M059J (cell line): Measurements from ENCODE around the gene SLMAP. TPM values are rescaled to one million over a fixed set of nuclear protein-coding genes. Genes with fewer than 3 reads are reported as not detected.

ENCODE experiments used
- DNase-seq: peaks from one replicate; pipeline ENCODE4 v3.0.0-alpha.2; 2012; ENCODE audit warnings: low read depth
- total RNA-seq: library from RNA; depleted of rRNA; stranded (reverse); fragments of >200 nt; shearing (Covaris generic); gene quantifications from 2 replicates; pipeline ENCODE4 v1.2.3, GENCODE V29; 2014; rRNA removed

The SLMAP gene, protein sequence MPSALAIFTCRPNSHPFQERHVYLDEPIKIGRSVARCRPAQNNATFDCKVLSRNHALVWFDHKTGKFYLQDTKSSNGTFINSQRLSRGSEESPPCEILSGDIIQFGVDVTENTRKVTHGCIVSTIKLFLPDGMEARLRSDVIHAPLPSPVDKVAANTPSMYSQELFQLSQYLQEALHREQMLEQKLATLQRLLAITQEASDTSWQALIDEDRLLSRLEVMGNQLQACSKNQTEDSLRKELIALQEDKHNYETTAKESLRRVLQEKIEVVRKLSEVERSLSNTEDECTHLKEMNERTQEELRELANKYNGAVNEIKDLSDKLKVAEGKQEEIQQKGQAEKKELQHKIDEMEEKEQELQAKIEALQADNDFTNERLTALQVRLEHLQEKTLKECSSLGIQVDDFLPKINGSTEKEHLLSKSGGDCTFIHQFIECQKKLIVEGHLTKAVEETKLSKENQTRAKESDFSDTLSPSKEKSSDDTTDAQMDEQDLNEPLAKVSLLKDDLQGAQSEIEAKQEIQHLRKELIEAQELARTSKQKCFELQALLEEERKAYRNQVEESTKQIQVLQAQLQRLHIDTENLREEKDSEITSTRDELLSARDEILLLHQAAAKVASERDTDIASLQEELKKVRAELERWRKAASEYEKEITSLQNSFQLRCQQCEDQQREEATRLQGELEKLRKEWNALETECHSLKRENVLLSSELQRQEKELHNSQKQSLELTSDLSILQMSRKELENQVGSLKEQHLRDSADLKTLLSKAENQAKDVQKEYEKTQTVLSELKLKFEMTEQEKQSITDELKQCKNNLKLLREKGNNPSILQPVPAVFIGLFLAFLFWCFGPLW
- total RNA-seq, result 26.1 and 31.2 TPM in 2 replicates

DNA sequence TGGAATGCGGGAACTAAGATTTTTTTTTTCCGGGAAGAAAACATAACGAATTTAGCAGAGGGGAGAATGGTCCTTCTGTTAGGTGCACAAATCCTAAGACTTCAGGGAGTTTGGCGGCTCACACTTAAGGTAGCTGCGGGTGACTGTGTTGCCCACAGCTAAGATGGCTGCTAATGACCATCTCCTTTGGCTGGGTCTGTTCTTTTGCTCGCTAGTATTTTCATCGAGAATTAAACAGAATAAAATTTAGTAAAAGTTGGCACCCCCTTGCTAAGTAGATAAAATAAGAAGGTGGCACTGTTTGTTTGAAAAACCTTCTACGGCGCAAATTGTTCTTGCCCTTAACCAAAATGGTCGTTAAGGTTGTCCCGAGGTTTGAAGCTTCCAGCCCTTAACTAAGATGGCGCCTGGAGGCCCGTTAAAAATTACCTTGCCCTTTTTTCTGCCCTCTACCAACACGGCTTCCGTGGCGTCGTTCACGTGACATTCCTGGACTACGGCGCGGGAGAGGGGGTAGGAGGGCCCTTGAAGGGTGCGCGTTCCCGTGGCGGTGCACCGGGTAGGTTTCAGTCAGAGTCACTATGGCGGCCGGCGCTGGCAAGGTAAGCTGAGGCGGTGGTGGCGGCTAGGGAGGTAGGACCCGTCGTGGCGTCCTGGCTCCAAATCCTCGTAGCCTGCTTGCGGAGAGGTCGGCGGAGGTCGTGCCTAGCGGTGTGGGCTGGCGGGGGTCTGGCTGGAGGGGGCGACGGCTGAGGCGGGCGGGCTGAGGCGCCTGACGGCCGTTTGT is at the start of gene SLMAP:
SLMAP (plus strand) TSS at position 569 of the 787 bp plus-strand sequence. CDS start 1,343 bp downstream, outside the sequence.
- peak; percentile 94 for DNase-seq

DNA sequence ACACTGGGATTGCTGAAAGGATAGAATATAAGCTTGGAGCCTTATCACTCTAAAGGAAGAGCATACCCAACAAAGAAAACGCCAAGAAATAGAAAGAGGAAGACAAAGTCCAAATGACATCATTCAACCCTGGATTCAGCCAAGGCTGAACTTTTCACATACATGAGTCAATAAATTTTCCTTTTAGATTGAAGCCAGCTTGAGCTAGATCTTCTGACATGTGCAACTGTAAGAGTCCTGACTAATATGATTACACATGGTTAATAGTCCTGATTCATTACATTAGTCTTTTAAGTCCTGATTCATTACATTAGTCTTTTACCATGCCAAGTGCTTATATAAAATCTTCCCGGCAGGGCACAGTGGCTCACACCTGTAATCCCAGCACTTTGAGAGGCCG is 49.6 kb upstream of the SLMAP start:
- peak; percentile 74 for DNase-seq

DNA sequence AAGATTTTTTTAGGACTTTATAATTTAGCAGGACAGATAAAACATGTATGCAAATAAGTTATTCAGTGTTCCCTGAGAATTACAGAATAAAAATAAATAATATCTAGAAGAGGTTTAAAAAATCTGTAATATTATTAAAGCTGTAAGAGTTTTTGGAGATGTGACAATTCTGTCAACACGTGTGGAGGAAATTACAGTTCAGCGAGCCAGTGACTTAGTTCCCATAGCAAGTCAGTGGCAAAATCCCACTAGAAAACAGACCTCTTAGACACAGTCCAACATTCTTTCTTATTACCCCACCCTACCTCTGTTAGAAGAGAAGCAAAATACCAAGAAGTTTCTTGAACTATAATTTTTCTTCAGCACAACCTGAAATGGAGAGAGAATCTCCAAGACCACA is 47.1 kb upstream of the SLMAP start:
- DNase-seq, result no peak

DNA sequence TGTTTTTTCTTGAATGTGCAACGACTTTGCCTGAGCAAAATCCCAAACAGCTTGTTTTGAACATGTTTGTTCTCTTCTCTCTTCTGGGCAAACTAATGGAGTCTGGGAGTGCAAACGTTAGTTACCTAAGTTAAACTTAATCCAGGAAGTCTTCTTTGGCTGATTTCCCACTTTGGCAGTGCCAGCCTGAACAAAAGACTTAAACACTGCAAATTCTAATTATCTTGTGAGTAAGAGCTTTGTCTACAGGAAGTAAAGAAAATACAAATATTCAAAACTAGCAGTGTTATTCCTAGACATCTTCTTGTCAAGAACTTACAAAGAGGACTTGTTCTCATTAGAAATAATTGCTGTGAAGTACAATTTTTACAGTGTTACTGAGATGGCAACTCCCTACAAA is 46.5 kb upstream of the SLMAP start:
- peak; percentile 69 for DNase-seq

GRCh38 chr3:57715686-57716085 is 40.4 kb upstream of the SLMAP start:
- no peak for DNase-seq

DNA sequence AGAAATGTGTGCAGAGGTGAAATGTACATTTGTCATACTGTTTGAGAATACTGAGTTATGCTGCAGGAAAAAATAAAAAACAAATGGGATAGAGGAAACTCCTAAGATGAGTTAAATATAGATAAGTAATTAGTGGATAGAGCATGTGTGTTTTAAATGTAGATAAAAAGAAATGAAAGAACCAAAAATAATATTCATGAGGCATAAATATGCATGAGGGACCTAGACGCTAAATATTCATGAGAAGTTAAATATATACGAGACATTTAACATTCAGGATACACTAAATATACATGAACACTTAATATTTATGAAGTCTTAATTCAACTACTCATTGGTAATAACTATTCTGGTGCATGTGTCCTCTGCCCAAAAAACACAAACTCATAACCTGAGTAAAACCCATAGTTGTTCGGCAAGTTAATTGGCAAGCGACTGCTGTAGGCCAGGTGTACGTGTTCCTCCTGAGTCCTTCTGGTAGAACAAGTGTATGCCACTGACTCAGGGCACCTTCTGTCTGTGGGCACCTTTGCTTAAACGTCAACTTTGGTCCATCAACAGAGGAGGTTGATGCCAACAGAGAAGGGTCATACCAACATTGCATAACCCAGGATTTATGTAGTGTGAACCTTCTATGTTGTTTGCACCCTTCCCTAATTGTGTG is 38.8 kb upstream of the SLMAP start:
- no peak for DNase-seq

- DNase-seq, result no peak
Measured at GRCh38 chr3:57718118-57718517, 38.0 kb upstream of the SLMAP start.

GRCh38 chr3:57726397-57726796 is 29.7 kb upstream of the SLMAP start:
- DNase-seq, result no peak

GRCh38 chr3:57727106-57727505 is 29.0 kb upstream of the SLMAP start:
- DNase-seq, result no peak

DNA sequence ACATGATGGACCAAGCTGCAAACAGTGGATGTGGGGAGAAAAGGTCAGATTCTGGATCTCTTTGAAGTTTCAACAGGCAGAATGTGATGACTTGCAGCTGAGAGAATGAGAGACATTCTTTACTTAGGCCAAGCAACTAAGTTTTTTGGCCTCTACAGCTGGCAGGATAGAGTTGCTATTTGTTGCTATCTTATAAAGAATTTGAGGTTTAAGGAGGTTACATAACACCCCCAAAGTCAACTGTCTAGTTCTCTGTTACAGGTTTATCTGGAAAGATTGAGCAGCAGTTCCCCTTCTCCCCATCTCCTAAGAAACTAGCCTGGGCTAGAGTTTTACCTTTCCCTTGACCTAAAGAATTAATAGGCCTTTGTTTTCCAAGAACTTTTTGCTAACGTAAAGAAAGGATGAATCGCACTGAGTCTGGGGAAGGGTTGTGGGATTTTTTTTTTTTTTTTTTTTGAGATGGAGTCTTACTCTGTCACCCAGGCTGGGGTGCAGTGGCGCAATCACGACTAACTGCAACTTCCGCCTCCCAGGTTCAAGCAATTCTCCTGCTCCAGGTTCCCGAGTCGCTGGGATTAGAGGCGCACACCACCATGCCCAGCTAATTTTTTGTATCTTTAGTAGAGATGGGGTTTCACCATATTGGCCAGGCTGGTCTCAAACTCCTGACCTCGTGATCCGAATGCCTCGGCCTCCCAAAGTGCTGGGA is 26.6 kb upstream of the SLMAP start:
- no peak for DNase-seq

- no peak for DNase-seq
Measured at GRCh38 chr3:57730682-57731081, 25.4 kb upstream of the SLMAP start.

DNA sequence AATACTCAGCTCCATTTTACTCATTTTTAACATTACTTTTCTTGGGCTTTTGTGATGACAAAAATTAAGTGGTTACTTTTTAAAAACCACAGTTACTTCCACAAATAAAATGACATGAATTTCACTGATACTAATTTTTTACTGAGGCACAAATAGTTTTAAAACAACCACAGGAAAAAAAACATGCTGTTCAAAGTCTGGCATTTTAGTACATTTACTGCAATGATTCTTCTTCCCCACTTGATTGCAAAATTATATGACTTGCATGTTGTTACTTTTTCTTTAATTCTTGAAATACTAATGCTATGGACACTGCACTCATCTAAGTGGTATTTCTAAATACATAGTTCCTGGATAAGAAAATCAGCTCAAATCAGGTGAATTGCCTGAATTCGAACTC is 24.8 kb upstream of the SLMAP start:
- no peak for DNase-seq

GRCh38 chr3:57733790-57734189 is 22.3 kb upstream of the SLMAP start:
- DNase-seq, result no peak

DNA sequence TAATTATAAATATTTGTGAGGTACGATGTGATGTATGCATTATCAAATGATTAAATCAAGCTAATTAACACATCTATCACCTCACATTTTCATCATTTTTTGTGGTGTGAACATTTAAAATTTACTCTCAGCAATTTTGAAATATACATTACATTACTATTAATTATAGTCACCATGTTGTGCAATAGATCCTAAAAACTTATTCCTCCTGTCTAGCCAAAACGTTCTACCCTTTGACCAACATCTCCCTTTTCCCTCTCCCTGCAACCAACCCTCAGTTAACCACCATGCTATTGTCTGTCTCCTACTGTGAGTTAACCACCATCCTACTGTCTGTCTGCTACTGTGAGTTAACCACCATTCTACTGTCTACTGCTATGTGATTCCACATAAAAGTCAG is 20.7 kb upstream of the SLMAP start:
- no peak for DNase-seq

GRCh38 chr3:57737840-57738239 is 18.3 kb upstream of the SLMAP start:
- no peak for DNase-seq

- DNase-seq, result no peak
Measured at GRCh38 chr3:57738391-57738790, 17.7 kb upstream of the SLMAP start.

DNA sequence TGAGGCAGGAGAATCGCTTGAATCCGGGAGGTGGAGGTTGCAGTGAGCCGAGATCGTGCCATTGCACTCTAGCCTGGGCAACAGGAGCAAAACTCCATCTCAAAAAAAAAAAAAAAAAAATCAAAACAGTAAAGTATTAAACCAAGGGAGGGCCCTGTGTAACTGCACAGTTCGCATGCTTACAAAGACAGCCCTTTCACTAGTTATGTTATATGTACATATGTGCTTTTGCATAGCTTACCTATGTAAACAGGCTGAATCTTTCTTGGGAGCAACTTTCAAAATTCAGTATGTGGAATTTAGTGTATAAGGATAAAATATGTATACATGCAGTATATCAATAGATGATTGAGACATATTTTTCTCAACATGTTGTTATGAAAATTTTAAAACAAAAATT is 16.1 kb upstream of the SLMAP start:
- DNase-seq, result no peak

GRCh38 chr3:57743496-57743895 is 12.6 kb upstream of the SLMAP start:
- DNase-seq, result no peak

- DNase-seq, result no peak
Measured at GRCh38 chr3:57745101-57745500, 11.0 kb upstream of the SLMAP start.

GRCh38 chr3:57746156-57747010 is 9.7 kb upstream of the SLMAP start:
- DNase-seq, result no peak
